H9 (cell line): ENCODE results near the gene SYNJ1. TPM values are rescaled to one million over a fixed set of nuclear protein-coding genes. Genes with fewer than 3 reads are reported as not detected.

Source experiments
- DNase-seq: peaks from one replicate; pipeline ENCODE4 v3.0.0-alpha.2; 2017
- H2AFZ ChIP-seq: one replicate; pipeline ENCODE4 v1.6.1; 2013; ENCODE audit warnings: mild to moderate bottlenecking, low read length, control low read depth, moderate library complexity
- H2AK5ac ChIP-seq: 2 replicates; pipeline ENCODE4 v1.6.1; 2013; ENCODE audit warnings: low read length, control low read depth, mixed read lengths; ENCODE audit not compliant: insufficient read length
- H2BK120ac ChIP-seq: one replicate; pipeline ENCODE4 v1.6.1; 2013; ENCODE audit warnings: low read depth, mild to moderate bottlenecking, low read length, control low read depth, inconsistent platforms; ENCODE audit not compliant: poor library complexity, severe bottlenecking
- H2BK12ac ChIP-seq: 2 replicates; pipeline ENCODE4 v1.6.1; 2013; ENCODE audit warnings: low read length, control low read depth, mixed read lengths, low read depth; ENCODE audit not compliant: insufficient read length
- H2BK15ac ChIP-seq: 2 replicates; pipeline ENCODE4 v1.6.1; 2013; ENCODE audit warnings: low read depth, low read length, control low read depth
- H2BK20ac ChIP-seq: one replicate; pipeline ENCODE4 v1.6.1; 2013; ENCODE audit warnings: low read depth, mild to moderate bottlenecking, low read length, control low read depth, inconsistent platforms; ENCODE audit not compliant: poor library complexity, severe bottlenecking
- H2BK5ac ChIP-seq: 2 replicates; pipeline ENCODE4 v1.6.1; 2013; ENCODE audit warnings: low read length, control low read depth, mixed read lengths; ENCODE audit not compliant: insufficient read length
- H3K14ac ChIP-seq: 2 replicates; pipeline ENCODE4 v1.6.1; 2013; ENCODE audit warnings: low read length, control low read depth; ENCODE audit not compliant: insufficient read depth
- H3K18ac ChIP-seq: 2 replicates; pipeline ENCODE4 v1.6.1; 2013; ENCODE audit warnings: low read depth, mild to moderate bottlenecking, mixed read lengths, low read length, control low read depth; ENCODE audit not compliant: insufficient read length
- H3K23ac ChIP-seq: 2 replicates; pipeline ENCODE4 v1.6.1; 2013; ENCODE audit warnings: low read length, control low read depth, mixed read lengths, low read depth; ENCODE audit not compliant: insufficient read length
- H3K23me2 ChIP-seq: 2 replicates; pipeline ENCODE4 v1.6.1; 2013; ENCODE audit warnings: low read depth, mild to moderate bottlenecking, mixed read lengths, low read length, control low read depth; ENCODE audit not compliant: insufficient read length, poor library complexity, severe bottlenecking
- H3K27ac ChIP-seq: 2 replicates; pipeline ENCODE4 v1.5.1; 2013; ENCODE audit warnings: low read length, control low read depth, mixed read lengths, low read depth; ENCODE audit not compliant: insufficient read length
- H3K27me3 ChIP-seq: 2 replicates; pipeline ENCODE4 v1.6.1; 2013; ENCODE audit warnings: low read length, control low read depth, inconsistent platforms; ENCODE audit not compliant: insufficient read depth
- H3K4ac ChIP-seq: 2 replicates; pipeline ENCODE4 v1.6.1; 2013; ENCODE audit warnings: low read depth, mild to moderate bottlenecking, control low read depth, inconsistent platforms, low read length, moderate library complexity
- H3K4me1 ChIP-seq: 2 replicates; pipeline ENCODE4 v1.6.1; 2013; ENCODE audit warnings: low read length, control low read depth, inconsistent platforms; ENCODE audit not compliant: insufficient read depth
- H3K4me2 ChIP-seq: 2 replicates; pipeline ENCODE4 v1.6.1; 2013; ENCODE audit warnings: low read length, control low read depth, mixed read lengths; ENCODE audit not compliant: insufficient read length, insufficient read depth
- H3K56ac ChIP-seq: 2 replicates; pipeline ENCODE4 v1.6.1; 2013; ENCODE audit warnings: low read depth, mild to moderate bottlenecking, mixed read lengths, low read length, control low read depth; ENCODE audit not compliant: insufficient read length
- H3K79me1 ChIP-seq: 2 replicates; pipeline ENCODE4 v1.6.1; 2013; ENCODE audit warnings: low read depth, mild to moderate bottlenecking, moderate library complexity, low read length, control low read depth, inconsistent platforms; ENCODE audit not compliant: insufficient read depth, poor library complexity, severe bottlenecking
- H3K79me2 ChIP-seq: 2 replicates; pipeline ENCODE4 v1.6.1; 2013; ENCODE audit warnings: low read length, control low read depth, inconsistent platforms; ENCODE audit not compliant: insufficient read depth
- H3K9ac ChIP-seq: 2 replicates; pipeline ENCODE4 v1.6.1; 2013; ENCODE audit warnings: low read length, control low read depth, mixed read lengths; ENCODE audit not compliant: insufficient read length; ENCODE audit errors: extremely low read depth
- H3K9me3 ChIP-seq: one replicate; pipeline ENCODE4 v1.6.1; 2013; ENCODE audit warnings: low read depth, low read length, inconsistent platforms; ENCODE audit not compliant: control insufficient read depth
- H3T11ph ChIP-seq: one replicate; pipeline ENCODE4 v1.6.1; 2013; ENCODE audit warnings: mild to moderate bottlenecking, low read length, control low read depth, inconsistent platforms
- H4K20me1 ChIP-seq: one replicate; pipeline ENCODE4 v1.6.1; 2013; ENCODE audit not compliant: control insufficient read depth, insufficient read length, insufficient read depth
- H4K5ac ChIP-seq: 2 replicates; pipeline ENCODE4 v1.6.1; 2013; ENCODE audit warnings: low read depth, mild to moderate bottlenecking, mixed read lengths, low read length, control low read depth; ENCODE audit not compliant: insufficient read length
- H4K8ac ChIP-seq: replicated peaks from 2 replicates; pipeline ENCODE4 v1.6.1; 2013; ENCODE audit warnings: low read length, control low read depth, mixed read lengths, low read depth; ENCODE audit not compliant: insufficient read length
- H4K91ac ChIP-seq: 2 replicates; pipeline ENCODE4 v1.6.1; 2013; ENCODE audit warnings: low read depth, mild to moderate bottlenecking, moderate library complexity, mixed read lengths, low read length, control low read depth; ENCODE audit not compliant: insufficient read length
- H3K27ac Mint-ChIP-seq, 3 experiments: 2 replicates in 2 of 3; 3 replicates in 1 of 3; pipeline ENCODE4 v1.8.0; 2020 to 2021; ENCODE audit warnings: mixed read lengths in 3 of 3, mild to moderate bottlenecking in 1 of 3, moderate library complexity in 1 of 3
- H3K27me3 Mint-ChIP-seq: 2 replicates; pipeline ENCODE4 v1.8.0; 2021; ENCODE audit warnings: low read depth, mild to moderate bottlenecking, moderate library complexity, mixed read lengths
- H3K36me3 Mint-ChIP-seq, 3 experiments: 2 replicates in 2 of 3; 3 replicates in 1 of 3; pipeline ENCODE4 v1.8.0; 2020 to 2021; ENCODE audit warnings: low read depth in 3 of 3, mixed read lengths in 3 of 3; ENCODE audit not compliant: insufficient read depth in 1 of 3
- H3K4me1 Mint-ChIP-seq, 2 experiments: 2 replicates each; pipeline ENCODE4 v1.8.0; 2020; ENCODE audit warnings: mixed read lengths in 2 of 2
- H3K4me3 Mint-ChIP-seq, 2 experiments: 2 replicates in 1 of 2; 3 replicates in 1 of 2; pipeline ENCODE4 v1.8.0; 2020 to 2021; ENCODE audit warnings: mild to moderate bottlenecking in 2 of 2, mixed read lengths in 2 of 2, moderate library complexity in 1 of 2
- H3K9me3 Mint-ChIP-seq, 2 experiments: 2 replicates in 1 of 2; 3 replicates in 1 of 2; pipeline ENCODE4 v1.8.0; 2020; ENCODE audit warnings: mild to moderate bottlenecking in 2 of 2, mixed read lengths in 2 of 2, moderate library complexity in 1 of 2
- WGBS: extraction: QIAGEN DNeasy Blood & Tissue Kit; methylation state at CpG from one replicate; pipeline ENCODE4 v1.1.7; 2013; ENCODE audit warnings: missing lambda C conversion rate, low lambda C conversion rate, mixed read lengths; ENCODE audit not compliant: insufficient read length; ENCODE audit errors: extremely low coverage; 5-methylcytosine and 5-hydroxymethylcytosine counted together
- total RNA-seq: library from RNA; stranded (reverse); gene quantifications from 2 replicates; pipeline ENCODE4 v1.2.1, GENCODE V29; 2021
- TF ChIP-seq, protein P1 (sequence below): fragments of 200-600 bp; sonication (generic); conservative IDR thresholded peaks from 3 replicates; pipeline ENCODE4 v1.8.0; 2021; ENCODE audit warnings: antibody characterized with exemption, mild to moderate bottlenecking

The SYNJ1 gene
- total RNA-seq, 1 experiment from 2014 or later = 7.1 TPM

DNA sequence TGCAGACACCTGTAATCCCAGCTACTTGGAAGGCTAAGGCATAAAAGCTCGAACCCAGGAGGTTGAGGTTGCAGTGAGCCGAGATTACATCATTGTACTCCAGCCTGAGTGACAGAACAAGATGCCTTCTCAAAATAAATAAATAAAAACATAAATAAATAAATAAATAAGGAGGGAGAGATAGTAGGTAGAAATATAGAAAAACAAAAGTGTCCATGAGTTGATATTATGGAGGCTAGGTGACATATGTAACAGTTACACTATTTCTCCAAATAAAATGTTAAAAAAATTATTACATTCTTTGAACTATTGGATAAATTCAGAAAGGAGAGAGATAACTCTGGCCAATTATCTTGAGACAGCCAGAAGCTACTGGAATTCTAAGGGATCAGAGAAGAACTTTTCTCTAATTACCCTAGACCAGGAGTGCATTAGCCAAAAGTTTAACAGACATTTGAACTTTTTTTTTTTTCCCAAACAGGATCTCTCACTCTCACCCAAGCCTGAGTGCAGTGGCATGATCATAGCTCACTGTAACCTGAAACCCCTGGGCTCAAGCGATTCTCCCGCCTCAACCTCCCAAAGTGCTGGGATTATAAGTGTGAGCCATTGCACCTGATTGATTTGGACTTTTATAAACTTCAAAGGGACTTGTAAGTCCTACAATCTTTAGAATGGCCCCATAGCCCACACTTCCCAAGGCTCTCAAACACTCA is 17.6 kb downstream of the SYNJ1 start:
- no peaks in the 10 kb centered on the region for H3K36me3 Mint-ChIP-seq
- TF ChIP-seq, protein P1, sequence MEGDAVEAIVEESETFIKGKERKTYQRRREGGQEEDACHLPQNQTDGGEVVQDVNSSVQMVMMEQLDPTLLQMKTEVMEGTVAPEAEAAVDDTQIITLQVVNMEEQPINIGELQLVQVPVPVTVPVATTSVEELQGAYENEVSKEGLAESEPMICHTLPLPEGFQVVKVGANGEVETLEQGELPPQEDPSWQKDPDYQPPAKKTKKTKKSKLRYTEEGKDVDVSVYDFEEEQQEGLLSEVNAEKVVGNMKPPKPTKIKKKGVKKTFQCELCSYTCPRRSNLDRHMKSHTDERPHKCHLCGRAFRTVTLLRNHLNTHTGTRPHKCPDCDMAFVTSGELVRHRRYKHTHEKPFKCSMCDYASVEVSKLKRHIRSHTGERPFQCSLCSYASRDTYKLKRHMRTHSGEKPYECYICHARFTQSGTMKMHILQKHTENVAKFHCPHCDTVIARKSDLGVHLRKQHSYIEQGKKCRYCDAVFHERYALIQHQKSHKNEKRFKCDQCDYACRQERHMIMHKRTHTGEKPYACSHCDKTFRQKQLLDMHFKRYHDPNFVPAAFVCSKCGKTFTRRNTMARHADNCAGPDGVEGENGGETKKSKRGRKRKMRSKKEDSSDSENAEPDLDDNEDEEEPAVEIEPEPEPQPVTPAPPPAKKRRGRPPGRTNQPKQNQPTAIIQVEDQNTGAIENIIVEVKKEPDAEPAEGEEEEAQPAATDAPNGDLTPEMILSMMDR = no peak
- no peaks in the 10 kb centered on the region for H3K27me3 Mint-ChIP-seq
- Histone ChIP-seq H3K4ac (no peak overlapping the region), H3K9me3 (no peaks in the 10 kb centered on the region), H3K27me3 (no peaks in the 10 kb centered on the region), H3K4me1 (no peaks in the 10 kb centered on the region; the same call in 1 of the 2 replicates), H2BK120ac (no peak overlapping the region), H3K23ac (no peak overlapping the region), H4K8ac (no peak overlapping the region), H2BK20ac (no peak overlapping the region), H3K79me2 (no peaks in the 10 kb centered on the region), H2BK5ac (no peak overlapping the region), H3K23me2 (no peaks in the 10 kb centered on the region), H3K18ac (no peak overlapping the region), H3K4me2 (no peak overlapping the region), H3K79me1 (no peaks in the 10 kb centered on the region), H2BK12ac (no peak overlapping the region), H3T11ph (no peak overlapping the region), H3K9ac (no peak overlapping the region), H4K91ac (no peak overlapping the region), H2AK5ac (no peak overlapping the region), H2AFZ (no peak overlapping the region), H3K27ac (no peak overlapping the region), H4K5ac (no peak overlapping the region), H2BK15ac (no peak overlapping the region), H3K14ac (no peak overlapping the region), H4K20me1 (no peaks in the 10 kb centered on the region), H3K56ac (no peak overlapping the region)
- no peak for DNase-seq
- H3K27ac Mint-ChIP-seq = no peak overlapping the region
- H3K4me3 Mint-ChIP-seq = no peak overlapping the region
- H3K4me1 Mint-ChIP-seq = peaks cover 1 to 7% of the 10 kb centered on the region in 2 experiments
- no CpG with 5 or more reads among the region's 4 CpGs for WGBS
- no peaks in the 10 kb centered on the region for H3K9me3 Mint-ChIP-seq
